Activated T-helper 17 cell treated with anti-CD3 and anti-CD28 coated beads, Interleukin-2, amount 50 U/mL, for 72 hours (primary cell): ENCODE measurements around the gene ANTXR2. TPM values are rescaled to one million over a fixed set of nuclear protein-coding genes. Genes with fewer than 3 reads are reported as not detected.

Experiments
- ATAC-seq: fragments of 150-1000 bp; cut with Tn5 transposase; replicated peaks from 2 replicates; pipeline ENCODE4 v1.10.0; 2021; ENCODE audit warnings: mild to moderate bottlenecking, moderate library complexity
- H3K27ac Mint-ChIP-seq: one replicate; pipeline ENCODE4 v1.8.0; 2022; ENCODE audit warnings: mixed read lengths
- H3K27me3 Mint-ChIP-seq: one replicate; pipeline ENCODE4 v1.8.0; 2022; ENCODE audit warnings: mixed read lengths
- H3K36me3 Mint-ChIP-seq: one replicate; pipeline ENCODE4 v1.8.0; 2022; ENCODE audit warnings: low read depth, mild to moderate bottlenecking, mixed read lengths
- H3K4me1 Mint-ChIP-seq: one replicate; pipeline ENCODE4 v1.8.0; 2022; ENCODE audit warnings: mixed read lengths
- H3K4me3 Mint-ChIP-seq: one replicate; pipeline ENCODE4 v1.8.0; 2022; ENCODE audit warnings: mild to moderate bottlenecking, mixed read lengths
- H3K9me3 Mint-ChIP-seq: one replicate; pipeline ENCODE4 v1.8.0; 2022; ENCODE audit warnings: mixed read lengths
- total RNA-seq, 2 donors: library from RNA; stranded (reverse); gene quantifications; one replicate each; pipeline ENCODE4 v1.2.3, GENCODE V29; 2022

Gene ANTXR2
- total RNA-seq, 2 donors from 2014 or later: 27.4 to 52.5 TPM

DNA sequence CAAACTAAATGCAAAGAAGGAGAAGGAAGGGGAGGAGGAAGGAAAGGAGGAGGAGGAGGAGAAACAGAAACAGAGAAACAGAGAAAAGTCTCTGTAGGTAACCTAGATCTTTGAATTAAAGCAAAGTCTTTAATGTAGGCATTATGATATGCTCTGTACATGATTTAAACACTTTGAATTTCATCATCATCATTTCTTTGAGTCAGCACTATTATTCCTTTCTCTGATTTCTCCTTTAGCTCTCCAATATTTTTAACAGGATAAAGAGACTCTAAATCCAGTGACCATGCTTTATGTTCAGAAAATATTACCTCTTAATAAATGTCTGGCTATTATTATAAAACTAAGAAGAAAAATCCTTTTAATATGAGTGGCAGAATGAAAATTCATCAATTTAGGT lies 124.3 kb downstream of the ANTXR2 start:
- peaks cover 8% of the 10 kb centered on the region for H3K36me3 Mint-ChIP-seq
- H3K4me1 Mint-ChIP-seq: peaks cover 10% of the 10 kb centered on the region
- peak overlapping the region; percentile 28 for H3K27ac Mint-ChIP-seq
- H3K27me3 Mint-ChIP-seq: no peaks in the 10 kb centered on the region
- no peak overlapping the region for H3K4me3 Mint-ChIP-seq
- ATAC-seq: no peak
- H3K9me3 Mint-ChIP-seq: no peaks in the 10 kb centered on the region

DNA sequence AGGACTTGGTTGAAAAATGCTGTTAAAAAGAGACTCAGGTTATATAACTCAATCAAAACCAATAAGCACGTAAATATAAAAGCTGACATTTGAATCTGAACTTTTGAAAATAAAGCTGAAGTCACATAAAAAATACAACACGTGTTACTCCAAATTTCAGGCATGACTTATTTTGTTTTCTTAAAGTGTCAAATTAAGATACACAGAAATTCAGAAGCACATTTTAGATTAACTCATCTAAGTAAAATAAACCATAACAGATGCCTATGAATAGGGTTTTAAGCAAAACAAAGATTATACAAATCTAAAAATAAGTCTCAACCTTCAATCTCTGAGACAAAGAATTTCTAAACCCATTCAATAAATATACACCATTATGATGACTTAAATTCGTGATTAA lies 124.8 kb downstream of the ANTXR2 start:
- Mint-ChIP-seq H3K27ac (peak overlapping the region; percentile 28), H3K36me3 (peaks cover 8% of the 10 kb centered on the region), H3K9me3 (no peaks in the 10 kb centered on the region), H3K27me3 (no peaks in the 10 kb centered on the region), H3K4me1 (peaks cover 10% of the 10 kb centered on the region), H3K4me3 (no peak overlapping the region)
- ATAC-seq: no peak

DNA sequence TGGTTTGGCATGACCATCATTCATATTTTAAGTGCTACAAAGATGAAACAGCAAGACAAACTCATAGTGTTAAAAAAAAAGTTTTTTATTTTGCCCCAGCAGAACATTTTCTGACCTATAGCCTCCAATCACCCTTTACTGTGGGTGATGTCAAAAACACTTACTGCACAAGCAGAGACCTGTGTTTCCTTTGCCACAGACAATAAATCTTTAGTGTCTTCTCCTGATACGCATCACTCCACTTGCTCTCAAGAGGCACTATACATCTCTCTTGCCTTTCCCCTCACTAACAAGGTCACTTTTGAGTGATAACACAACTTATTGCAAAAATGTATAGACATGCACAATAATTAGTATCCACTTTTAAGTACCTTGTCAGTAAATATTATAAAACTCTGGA lies 125.6 kb downstream of the ANTXR2 start:
- H3K36me3 Mint-ChIP-seq: peaks cover 8% of the 10 kb centered on the region
- no peaks in the 10 kb centered on the region for H3K27me3 Mint-ChIP-seq
- H3K9me3 Mint-ChIP-seq: no peaks in the 10 kb centered on the region
- peaks cover 10% of the 10 kb centered on the region for H3K4me1 Mint-ChIP-seq
- peak overlapping the region; percentile 50 for H3K27ac Mint-ChIP-seq
- H3K4me3 Mint-ChIP-seq: no peak overlapping the region
- no peak for ATAC-seq

DNA sequence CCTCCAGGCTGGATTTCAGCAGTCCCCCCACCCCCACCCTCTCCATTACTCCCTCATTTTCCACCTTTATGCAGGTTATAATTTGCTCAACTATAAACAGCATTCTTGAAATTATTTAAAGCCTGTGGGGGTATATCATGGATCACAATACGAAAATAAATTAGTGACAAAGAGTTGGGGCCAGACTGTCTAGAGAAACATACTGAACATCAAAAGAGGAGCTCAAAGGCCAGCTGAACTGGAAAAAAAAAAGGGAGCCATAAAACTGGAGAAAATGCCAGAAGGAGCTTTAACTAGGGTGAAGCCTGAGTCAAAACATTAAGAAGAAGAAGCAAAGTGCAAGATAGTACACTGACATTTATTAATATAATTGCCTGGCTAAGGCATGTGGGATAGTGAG lies 137.8 kb downstream of the ANTXR2 start:
- ATAC-seq: no peak
- Mint-ChIP-seq H3K4me3 (no peak overlapping the region), H3K27me3 (no peaks in the 10 kb centered on the region), H3K4me1 (no peaks in the 10 kb centered on the region), H3K36me3 (no peaks in the 10 kb centered on the region), H3K27ac (no peak overlapping the region), H3K9me3 (no peaks in the 10 kb centered on the region)

DNA sequence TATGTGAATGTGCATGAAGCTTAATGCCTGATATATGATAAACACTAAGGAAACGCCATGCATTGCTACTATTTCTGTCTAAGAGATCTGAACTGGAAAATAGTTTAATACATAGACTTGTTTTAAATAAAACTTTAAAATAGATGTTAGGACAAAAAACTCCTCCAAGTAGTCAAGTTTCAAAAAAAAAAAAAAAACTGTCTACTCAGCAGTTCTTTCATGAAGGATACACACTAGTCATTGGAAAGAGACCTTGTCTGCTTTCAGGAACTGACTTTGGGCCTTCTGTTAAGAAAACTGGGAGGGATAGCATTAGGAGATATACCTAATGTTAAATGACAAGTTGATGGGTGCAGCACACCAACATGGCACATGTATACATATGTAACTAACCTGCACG lies 138.4 kb downstream of the ANTXR2 start:
- no peak overlapping the region for H3K4me3 Mint-ChIP-seq
- H3K27me3 Mint-ChIP-seq: no peaks in the 10 kb centered on the region
- H3K36me3 Mint-ChIP-seq: no peaks in the 10 kb centered on the region
- no peaks in the 10 kb centered on the region for H3K9me3 Mint-ChIP-seq
- H3K27ac Mint-ChIP-seq: no peak overlapping the region
- no peak for ATAC-seq
- no peaks in the 10 kb centered on the region for H3K4me1 Mint-ChIP-seq

DNA sequence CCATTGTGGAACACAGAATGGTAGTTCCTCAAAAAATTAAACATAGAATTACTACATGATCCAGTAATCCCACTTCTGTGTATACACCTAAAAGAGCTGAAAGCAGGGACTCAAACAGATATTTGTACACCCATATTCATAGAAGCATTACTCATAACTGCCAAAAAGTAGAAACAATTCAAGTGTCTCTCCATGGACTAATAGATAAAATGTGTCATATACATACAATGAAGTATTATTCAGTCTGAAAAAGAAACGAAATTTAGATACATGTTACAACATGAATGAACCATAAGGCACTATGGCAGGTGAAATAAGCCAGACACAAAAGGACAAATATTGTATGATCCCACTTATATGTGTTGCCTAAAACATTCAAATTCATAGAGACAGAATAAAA lies 145.1 kb downstream of the ANTXR2 start:
- Mint-ChIP-seq H3K27me3 (no peaks in the 10 kb centered on the region), H3K36me3 (peaks cover 6% of the 10 kb centered on the region), H3K9me3 (no peaks in the 10 kb centered on the region), H3K27ac (no peak overlapping the region), H3K4me3 (no peak overlapping the region), H3K4me1 (no peaks in the 10 kb centered on the region)
- ATAC-seq: peak; percentile 6

DNA sequence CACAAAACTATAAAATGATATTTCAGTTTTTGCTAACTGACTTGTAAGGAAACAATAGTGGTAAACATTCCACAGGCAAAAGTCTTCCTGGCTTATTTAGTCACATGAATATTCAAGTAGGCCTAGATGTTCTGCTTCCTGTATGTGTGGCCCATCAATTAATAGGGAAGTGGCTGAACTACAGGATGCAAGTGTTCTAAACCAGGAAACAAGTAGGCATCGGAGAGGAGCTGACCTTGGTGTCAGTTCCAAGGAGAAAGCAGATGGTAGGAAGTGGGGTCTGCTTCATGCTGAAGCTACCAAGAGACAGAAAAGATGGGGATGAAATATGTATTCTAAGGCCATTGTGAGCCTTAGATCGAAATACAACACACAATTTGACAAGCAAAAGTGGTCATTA lies 149.7 kb downstream of the ANTXR2 start:
- no peak for ATAC-seq
- Mint-ChIP-seq H3K4me3 (no peak overlapping the region), H3K27ac (no peak overlapping the region), H3K4me1 (no peaks in the 10 kb centered on the region), H3K27me3 (no peaks in the 10 kb centered on the region), H3K36me3 (peaks cover 5% of the 10 kb centered on the region), H3K9me3 (no peaks in the 10 kb centered on the region)

DNA sequence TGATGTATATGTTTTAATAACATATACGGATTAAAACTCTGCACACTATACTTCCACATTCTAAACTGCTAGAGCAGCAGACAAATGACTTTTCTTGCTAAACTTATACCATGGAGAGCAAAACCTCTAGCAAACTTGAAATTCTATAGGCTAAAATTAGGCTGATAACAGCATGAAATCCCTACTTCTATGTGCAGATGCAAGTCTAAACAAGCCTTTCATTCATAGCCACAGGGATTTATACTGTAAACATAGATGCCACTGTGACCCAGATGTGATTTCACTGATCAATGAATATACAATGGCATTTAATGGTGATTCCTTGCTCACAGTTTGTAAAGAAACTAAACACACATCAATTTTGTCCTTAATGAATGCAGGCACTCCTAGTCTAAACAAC lies 151.0 kb downstream of the ANTXR2 start:
- Mint-ChIP-seq H3K9me3 (no peaks in the 10 kb centered on the region), H3K27me3 (no peaks in the 10 kb centered on the region), H3K4me3 (no peak overlapping the region), H3K4me1 (no peaks in the 10 kb centered on the region), H3K27ac (no peak overlapping the region), H3K36me3 (no peaks in the 10 kb centered on the region)
- no peak for ATAC-seq

DNA sequence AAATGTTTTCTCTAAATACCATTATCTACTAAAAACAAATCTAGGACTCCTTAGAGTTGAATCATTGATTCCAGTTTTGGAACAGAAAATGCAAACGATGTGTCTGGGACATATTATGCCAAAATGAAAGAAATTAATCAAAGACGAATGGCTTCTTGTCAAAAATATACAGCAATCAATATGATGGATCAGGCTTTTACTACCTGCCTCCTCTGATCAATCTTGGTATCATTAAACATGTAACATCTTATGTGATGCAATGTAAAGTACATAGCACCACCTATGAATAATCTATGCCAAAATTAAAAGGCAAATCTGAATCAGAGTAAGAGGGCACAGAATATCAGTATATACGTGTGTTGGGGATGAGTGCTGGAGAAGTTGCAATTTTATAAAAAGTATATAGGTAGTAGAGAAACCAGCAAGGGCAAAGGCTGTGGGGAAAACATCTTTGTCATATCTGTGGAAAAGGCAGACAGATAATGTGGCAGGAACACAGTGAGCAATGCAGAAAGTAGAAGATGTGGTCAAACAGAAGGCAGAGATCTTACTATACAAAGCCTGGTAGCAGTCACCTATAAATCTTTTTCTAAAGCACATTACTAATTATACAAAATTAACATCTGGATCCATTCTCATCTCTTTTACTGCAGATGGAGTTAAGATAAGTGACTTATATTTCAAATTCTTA lies 152.7 kb downstream of the ANTXR2 start:
- Mint-ChIP-seq H3K4me1 (no peaks in the 10 kb centered on the region), H3K36me3 (no peaks in the 10 kb centered on the region), H3K27ac (peak overlapping the region; percentile 7), H3K9me3 (no peaks in the 10 kb centered on the region), H3K27me3 (no peaks in the 10 kb centered on the region), H3K4me3 (no peak overlapping the region)
- peak; percentile 84 for ATAC-seq

DNA sequence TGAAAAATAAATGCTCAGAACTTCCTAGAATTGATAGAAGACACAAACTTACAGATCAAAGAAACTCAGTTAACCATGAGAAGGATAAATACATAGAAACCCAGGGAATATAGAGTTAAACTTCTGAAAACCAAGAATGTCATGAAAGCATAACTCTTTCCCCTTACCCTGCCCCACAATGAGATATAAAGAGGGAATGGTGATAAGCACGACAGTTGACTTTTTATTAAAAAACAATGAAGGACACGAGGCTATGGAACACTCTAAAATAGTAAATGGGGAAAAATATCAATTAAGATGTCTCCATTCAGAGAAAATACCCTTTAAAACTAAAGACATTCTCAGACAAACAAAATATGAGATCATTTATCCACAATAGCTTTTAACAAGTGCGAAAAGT lies 154.7 kb downstream of the ANTXR2 start:
- Mint-ChIP-seq H3K27me3 (no peaks in the 10 kb centered on the region), H3K36me3 (peaks cover 5% of the 10 kb centered on the region), H3K4me1 (peaks cover 7% of the 10 kb centered on the region), H3K9me3 (no peaks in the 10 kb centered on the region), H3K4me3 (no peak overlapping the region), H3K27ac (no peak overlapping the region)
- no peak for ATAC-seq

DNA sequence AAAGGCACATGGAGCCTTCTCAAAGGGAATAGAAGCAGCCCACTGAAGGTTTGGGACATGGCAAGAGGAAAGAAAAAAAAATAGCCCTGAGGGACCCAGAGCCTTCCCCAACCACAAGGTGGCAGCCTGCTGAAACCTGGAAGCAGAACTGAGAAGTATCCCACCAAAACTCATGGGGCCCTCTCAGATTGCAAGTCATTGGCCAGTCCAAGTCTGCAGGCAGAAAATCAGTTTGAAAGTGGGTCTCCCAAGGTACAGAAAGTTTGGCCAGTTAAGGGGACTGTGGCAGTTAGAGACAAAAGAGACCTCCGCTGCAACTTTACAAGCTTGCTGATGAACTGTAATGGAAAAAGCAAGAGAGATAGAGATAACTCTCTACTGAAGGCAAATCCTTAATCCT lies 155.8 kb downstream of the ANTXR2 start:
- Mint-ChIP-seq H3K27ac (no peak overlapping the region), H3K4me3 (no peak overlapping the region), H3K27me3 (no peaks in the 10 kb centered on the region), H3K4me1 (peaks cover 7% of the 10 kb centered on the region), H3K36me3 (peaks cover 5% of the 10 kb centered on the region), H3K9me3 (no peaks in the 10 kb centered on the region)
- peak; percentile 43 for ATAC-seq

DNA sequence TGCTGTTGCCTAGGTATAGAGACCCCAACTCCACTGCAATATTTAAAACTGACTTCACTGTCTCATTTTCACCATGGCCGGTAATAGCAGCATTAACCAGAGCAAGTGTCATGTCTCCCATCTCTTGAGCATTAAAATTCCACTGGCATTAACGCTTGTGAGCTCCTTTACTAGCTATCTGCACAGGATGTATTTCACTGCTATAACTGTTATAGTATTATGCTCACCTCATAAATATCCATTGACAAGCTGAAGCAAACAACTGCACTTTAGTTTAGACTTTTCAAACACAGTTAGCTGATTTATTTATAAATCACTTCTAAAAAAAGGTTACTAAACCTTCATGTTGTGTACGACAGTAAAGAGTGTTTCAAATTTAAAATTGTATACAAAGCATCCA lies 157.8 kb downstream of the ANTXR2 start:
- no peak for ATAC-seq
- H3K27ac Mint-ChIP-seq: no peak overlapping the region
- no peaks in the 10 kb centered on the region for H3K9me3 Mint-ChIP-seq
- H3K36me3 Mint-ChIP-seq: peaks cover 5% of the 10 kb centered on the region
- H3K4me1 Mint-ChIP-seq: peaks cover 7% of the 10 kb centered on the region
- no peak overlapping the region for H3K4me3 Mint-ChIP-seq
- no peaks in the 10 kb centered on the region for H3K27me3 Mint-ChIP-seq

DNA sequence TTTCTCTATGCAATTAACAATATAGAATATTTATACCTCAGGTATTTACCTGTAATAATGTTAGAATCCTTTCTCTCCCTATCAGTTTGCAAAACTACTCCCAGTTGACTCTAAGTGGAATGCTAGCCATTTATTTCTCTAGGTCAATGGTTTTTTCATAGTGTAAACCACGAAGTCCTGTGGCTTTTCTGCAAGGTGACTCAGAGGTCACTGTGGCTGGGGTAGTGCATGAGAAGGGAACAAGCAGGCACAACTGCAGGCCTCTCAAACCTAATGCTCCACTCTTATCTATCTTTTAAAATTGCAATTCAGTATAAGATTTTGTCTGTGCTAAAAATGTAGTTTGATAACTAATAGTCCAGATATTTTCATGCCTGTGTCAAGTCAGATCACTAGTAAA lies 159.4 kb downstream of the ANTXR2 start:
- Mint-ChIP-seq H3K9me3 (no peaks in the 10 kb centered on the region), H3K36me3 (peaks cover 18% of the 10 kb centered on the region), H3K4me3 (no peak overlapping the region), H3K27me3 (no peaks in the 10 kb centered on the region), H3K27ac (no peak overlapping the region), H3K4me1 (peaks cover 7% of the 10 kb centered on the region)
- ATAC-seq: peak; percentile 86

DNA sequence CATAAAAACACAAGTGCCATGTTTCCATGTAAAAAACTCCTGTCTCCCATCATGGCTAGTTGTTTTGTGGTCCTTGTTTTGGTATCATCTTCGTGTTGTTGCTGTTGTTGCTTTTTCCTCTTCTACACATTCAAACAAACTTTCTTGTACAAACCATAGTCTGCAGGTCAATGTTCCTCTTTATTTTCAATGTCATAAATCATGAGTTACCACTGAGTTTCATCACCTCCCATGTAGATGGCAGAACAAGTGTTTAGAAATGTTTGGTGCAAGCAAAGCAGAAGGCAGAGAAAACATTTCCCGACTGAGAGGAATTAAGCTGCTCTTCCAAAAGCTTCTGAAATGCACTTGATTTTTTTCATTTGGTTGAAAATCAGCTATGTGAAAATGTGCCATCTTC lies 166.0 kb downstream of the ANTXR2 start:
- Mint-ChIP-seq H3K4me1 (peaks cover 12% of the 10 kb centered on the region), H3K4me3 (no peak overlapping the region), H3K27me3 (no peaks in the 10 kb centered on the region), H3K36me3 (peaks cover 61% of the 10 kb centered on the region), H3K9me3 (peaks cover 3% of the 10 kb centered on the region), H3K27ac (no peak overlapping the region)
- no peak for ATAC-seq

DNA sequence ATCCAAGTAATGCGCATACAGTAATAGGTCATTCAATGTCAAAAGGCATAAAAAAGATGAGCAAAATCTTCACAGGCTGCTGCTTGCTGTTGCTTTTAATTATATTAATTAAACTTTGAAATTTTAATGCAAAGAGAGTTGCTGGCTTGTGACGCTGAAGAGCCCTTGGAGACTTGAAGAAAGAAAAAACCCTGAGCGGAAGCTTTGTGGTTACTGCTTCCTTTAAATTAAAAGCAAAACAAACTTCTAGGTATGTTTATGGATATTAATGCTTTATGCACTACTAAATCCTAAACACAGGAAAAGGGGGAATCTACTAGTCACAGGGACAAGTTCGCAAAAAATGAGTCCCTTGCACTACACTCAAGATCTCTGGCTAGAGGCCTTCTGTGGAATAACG lies 166.7 kb downstream of the ANTXR2 start:
- H3K9me3 Mint-ChIP-seq: peaks cover 3% of the 10 kb centered on the region
- ATAC-seq: no peak
- no peaks in the 10 kb centered on the region for H3K27me3 Mint-ChIP-seq
- H3K4me1 Mint-ChIP-seq: peaks cover 12% of the 10 kb centered on the region
- peaks cover 61% of the 10 kb centered on the region for H3K36me3 Mint-ChIP-seq
- H3K27ac Mint-ChIP-seq: no peak overlapping the region
- no peak overlapping the region for H3K4me3 Mint-ChIP-seq

DNA sequence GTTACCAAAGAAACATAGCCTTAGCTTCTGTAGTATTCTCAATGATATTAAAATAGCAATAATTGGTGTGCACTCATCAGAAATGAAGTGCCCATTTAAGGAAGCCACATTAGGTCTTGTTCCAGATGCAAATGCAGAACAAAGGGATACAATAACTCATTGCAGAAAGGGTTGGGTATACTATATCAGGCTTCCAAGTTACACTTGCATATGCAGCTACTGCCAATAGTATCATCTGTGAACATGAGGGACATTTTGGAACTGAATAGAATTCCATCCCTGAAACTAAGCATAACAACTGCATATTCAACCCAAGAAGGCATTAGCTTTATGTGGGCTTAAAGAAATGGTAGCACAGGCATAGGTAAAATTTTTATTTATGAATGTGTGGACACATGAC lies 167.8 kb downstream of the ANTXR2 start:
- Mint-ChIP-seq H3K9me3 (peaks cover 3% of the 10 kb centered on the region), H3K4me1 (peaks cover 12% of the 10 kb centered on the region), H3K36me3 (peaks cover 61% of the 10 kb centered on the region), H3K27ac (no peak overlapping the region), H3K27me3 (no peaks in the 10 kb centered on the region), H3K4me3 (no peak overlapping the region)
- ATAC-seq: no peak
